LNCaP clone FGC (cell line): Measurements from ENCODE around the gene STK10.
"Not testable (repeated sequence)": the region's sequence is repeated elsewhere in the genome, so short reads cannot be mapped to it uniquely, and the experiment has no call there.

Experiments used
- DNase-seq: peaks from one replicate; pipeline ENCODE4 v3.0.0-alpha.2; 2011; ENCODE audit warnings: low read depth
- H3K4me3 ChIP-seq: 2 replicates; pipeline ENCODE4 v1.5.1; 2011; ENCODE audit warnings: mild to moderate bottlenecking, low read depth, low read length, control low read depth
- TF ChIP-seq, protein P1 (sequence below): IDR thresholded peaks from 2 replicates; pipeline ENCODE4 v1.5.1; 2012; ENCODE audit warnings: mild to moderate bottlenecking; ENCODE audit not compliant: control insufficient read depth, insufficient read depth; ENCODE audit errors: extremely low read depth

The STK10 gene

GRCh38 chr5:172164769-172165212 is 23.2 kb downstream of the STK10 start:
- H3K4me3 ChIP-seq, result no peak overlapping the region
- DNase-seq, result no peak

GRCh38 chr5:172163346-172163745 is 24.7 kb downstream of the STK10 start:
- TF ChIP-seq, protein P1, sequence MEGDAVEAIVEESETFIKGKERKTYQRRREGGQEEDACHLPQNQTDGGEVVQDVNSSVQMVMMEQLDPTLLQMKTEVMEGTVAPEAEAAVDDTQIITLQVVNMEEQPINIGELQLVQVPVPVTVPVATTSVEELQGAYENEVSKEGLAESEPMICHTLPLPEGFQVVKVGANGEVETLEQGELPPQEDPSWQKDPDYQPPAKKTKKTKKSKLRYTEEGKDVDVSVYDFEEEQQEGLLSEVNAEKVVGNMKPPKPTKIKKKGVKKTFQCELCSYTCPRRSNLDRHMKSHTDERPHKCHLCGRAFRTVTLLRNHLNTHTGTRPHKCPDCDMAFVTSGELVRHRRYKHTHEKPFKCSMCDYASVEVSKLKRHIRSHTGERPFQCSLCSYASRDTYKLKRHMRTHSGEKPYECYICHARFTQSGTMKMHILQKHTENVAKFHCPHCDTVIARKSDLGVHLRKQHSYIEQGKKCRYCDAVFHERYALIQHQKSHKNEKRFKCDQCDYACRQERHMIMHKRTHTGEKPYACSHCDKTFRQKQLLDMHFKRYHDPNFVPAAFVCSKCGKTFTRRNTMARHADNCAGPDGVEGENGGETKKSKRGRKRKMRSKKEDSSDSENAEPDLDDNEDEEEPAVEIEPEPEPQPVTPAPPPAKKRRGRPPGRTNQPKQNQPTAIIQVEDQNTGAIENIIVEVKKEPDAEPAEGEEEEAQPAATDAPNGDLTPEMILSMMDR, result no peak
- DNase-seq, result no peak

More at GRCh38 chr5:172164769-172165212, 23.2 kb downstream of the STK10 start:
- TF ChIP-seq, protein P1, result no peak

GRCh38 chr5:172162987-172163343 is 25.1 kb downstream of the STK10 start:
- H3K4me3 ChIP-seq, result no peak overlapping the region
- TF ChIP-seq, protein P1, result no peak
- DNase-seq, result no peak

More at GRCh38 chr5:172163346-172163745, 24.7 kb downstream of the STK10 start:
- no peak overlapping the region for H3K4me3 ChIP-seq

- no peak overlapping the region for H3K4me3 ChIP-seq
- no peak for DNase-seq
- TF ChIP-seq, protein P1, result 0 out of 2 replicates have a peak, but pooled peaks have one; percentile 1
Measured at GRCh38 chr5:172162323-172162986, 25.6 kb downstream of the STK10 start.

DNA sequence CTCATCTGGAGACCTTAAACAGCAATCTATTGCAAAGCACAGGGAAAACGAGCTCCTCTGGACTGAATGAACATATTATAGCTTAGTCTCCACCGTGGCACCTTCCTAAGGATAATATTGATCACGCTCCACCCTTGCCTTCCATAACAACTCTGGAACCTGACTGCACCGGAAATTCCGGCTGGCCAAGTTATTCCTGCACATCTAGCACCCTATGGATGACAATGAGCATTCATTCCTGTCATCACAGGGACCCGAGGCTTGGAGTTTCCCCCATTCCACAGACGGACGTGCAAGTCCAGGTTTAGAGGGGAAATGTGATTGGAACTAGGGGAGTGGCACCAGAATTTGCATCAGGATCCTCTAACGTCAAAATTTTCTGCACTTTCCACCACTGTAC is 27.5 kb downstream of the STK10 start:
- H3K4me3 ChIP-seq, result no peak overlapping the region
- no peak for DNase-seq
- TF ChIP-seq, protein P1, result no peak

DNA sequence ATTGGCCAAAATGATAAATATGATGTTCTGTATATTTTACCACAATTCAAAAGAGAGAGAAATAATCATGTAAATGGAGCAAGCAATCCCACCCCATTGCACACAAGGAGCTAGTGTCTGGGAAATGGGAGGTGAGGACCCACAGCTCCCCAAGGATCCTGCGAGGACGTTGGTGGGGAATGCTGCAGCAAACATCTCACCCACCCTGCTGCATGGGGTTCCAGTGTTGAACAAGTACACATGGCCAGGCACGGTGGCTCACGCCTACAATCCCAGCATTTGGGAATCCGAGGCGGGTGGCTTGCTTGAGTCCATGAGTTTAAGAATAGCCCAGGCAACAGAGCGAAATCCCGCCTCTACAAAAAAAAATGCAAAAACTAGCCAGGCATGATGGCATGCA is 29.0 kb downstream of the STK10 start:
- no peak overlapping the region for H3K4me3 ChIP-seq
- TF ChIP-seq, protein P1, result no peak
- no peak for DNase-seq

- no peak overlapping the region for H3K4me3 ChIP-seq
- no peak for DNase-seq
- TF ChIP-seq, protein P1, result no peak
Measured at GRCh38 chr5:172156541-172156994, 31.5 kb downstream of the STK10 start.

DNA sequence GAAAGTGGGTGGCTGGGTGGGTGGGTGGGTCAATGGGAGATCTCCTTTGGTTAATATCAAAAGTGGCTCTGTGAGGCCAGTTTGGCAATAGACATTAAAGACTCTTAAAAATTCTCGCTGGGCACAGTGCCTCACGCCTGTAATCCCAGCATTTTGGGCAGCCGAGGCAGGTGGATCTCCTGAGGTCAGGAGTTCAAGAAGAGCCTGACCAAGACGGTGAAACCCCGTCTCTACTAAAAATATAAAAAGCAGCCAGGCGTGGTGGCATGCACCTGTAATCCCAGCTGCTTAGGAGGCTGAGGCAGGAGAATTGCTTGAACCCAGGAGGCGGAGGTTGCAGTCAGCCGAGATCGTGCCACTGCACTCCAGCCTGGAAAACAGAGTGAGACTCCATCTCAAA is 32.9 kb downstream of the STK10 start:
- DNase-seq, H3K4me3 ChIP-seq: not testable (repeated sequence)
